ENCODE results near the gene C16orf82. TPM values are rescaled to one million over a fixed set of nuclear protein-coding genes. Genes with fewer than 3 reads are reported as not detected.

Gene C16orf82
- total RNA-seq, result not detected in 2 replicates

GRCh38 chr16:27066668-27067537, at the start of gene C16orf82:
Gene C16orf82, plus strand, starts transcription at chr16:27066927.

Other genes with a start within 250 kb of the C16orf82 start
- 3.3 and 4.8 TPM in 2 replicates for gene KDM8, start 136.6 kb downstream of the C16orf82 start, total RNA-seq
- 52.0 and 63.6 TPM in 2 replicates for gene NSMCE1, start 201.8 kb downstream of the C16orf82 start, total RNA-seq
- 17.6 and 25.0 TPM in 2 replicates for gene IL4R, start 247.0 kb downstream of the C16orf82 start, total RNA-seq

Measured in mesangial cell (primary cell).